ENCODE data around the gene IFIT1B.

Gene IFIT1B

GRCh38 chr10:89373916-89374711, 3.7 kb upstream of the IFIT1B start:
- H3K27ac ChIP-seq (ENCODE audit: low read depth, low read length): no peak overlapping the region

GRCh38 chr10:89374713-89375141, 3.1 kb upstream of the IFIT1B start:
- Histone ChIP-seq H3K4me1 (ENCODE audit: control insufficient read depth, low read length) (no peaks in the 10 kb centered on the region), H3F3A (ENCODE audit: control insufficient read depth, insufficient read depth) (no peaks in the 10 kb centered on the region), H3K4me2 (ENCODE audit: low read length) (no peak overlapping the region), H3K27ac (ENCODE audit: low read depth, low read length) (no peak overlapping the region), H3K27me3 (ENCODE audit: control insufficient read depth, low read length) (no peaks in the 10 kb centered on the region), H3K4me3 (ENCODE audit: low read length) (no peak overlapping the region), H3K9me2 (replicated peaks; ENCODE audit: control insufficient read depth, low read length) (no peaks in the 10 kb centered on the region), H3K79me2 (ENCODE audit: control insufficient read depth, low read length) (no peaks in the 10 kb centered on the region), H4K20me1 (ENCODE audit: control insufficient read depth, insufficient read depth, low read depth, low read length) (no peaks in the 10 kb centered on the region), H3K9me3 (ENCODE audit: control insufficient read depth, insufficient read depth, low read length) (no peaks in the 10 kb centered on the region), H3K36me3 (ENCODE audit: control insufficient read depth, low read length) (no peaks in the 10 kb centered on the region)
- no peak for TF ChIP-seq CTCF (IDR thresholded peaks at IDR 0.05; ENCODE audit: low read depth, low read length, poor library complexity, severe bottlenecking)
- TF ChIP-seq EZH2phosphoT487 (IDR thresholded peaks at IDR 0.05; ENCODE audit: borderline replicate concordance, low read length): no peak

More at GRCh38 chr10:89373916-89374711, 3.7 kb upstream of the IFIT1B start:
- Histone ChIP-seq H3K36me3 (ENCODE audit: control insufficient read depth, low read length) (no peaks in the 10 kb centered on the region), H3K79me2 (ENCODE audit: control insufficient read depth, low read length) (no peaks in the 10 kb centered on the region), H4K20me1 (ENCODE audit: control insufficient read depth, insufficient read depth, low read depth, low read length) (no peaks in the 10 kb centered on the region), H3K4me1 (ENCODE audit: control insufficient read depth, low read length) (no peaks in the 10 kb centered on the region), H3K9me2 (replicated peaks; ENCODE audit: control insufficient read depth, low read length) (no peaks in the 10 kb centered on the region), H3K9me3 (ENCODE audit: control insufficient read depth, insufficient read depth, low read length) (no peaks in the 10 kb centered on the region), H3K4me3 (ENCODE audit: low read length) (no peak overlapping the region), H3K4me2 (ENCODE audit: low read length) (no peak overlapping the region), H3K27me3 (ENCODE audit: control insufficient read depth, low read length) (no peaks in the 10 kb centered on the region), H3F3A (ENCODE audit: control insufficient read depth, insufficient read depth) (no peaks in the 10 kb centered on the region)
- TF ChIP-seq CTCF (IDR thresholded peaks at IDR 0.05; ENCODE audit: low read depth, low read length, poor library complexity, severe bottlenecking): no peak

GRCh38 chr10:89379103-89379502, 1.2 kb downstream of the IFIT1B start:
- no peaks in the 10 kb centered on the region for H3K27me3 ChIP-seq (ENCODE audit: control insufficient read depth, low read length)
- H4K20me1 ChIP-seq (ENCODE audit: control insufficient read depth, insufficient read depth, low read depth, low read length): no peaks in the 10 kb centered on the region
- H3K4me1 ChIP-seq (ENCODE audit: control insufficient read depth, low read length): no peaks in the 10 kb centered on the region
- H3K27ac ChIP-seq (ENCODE audit: low read depth, low read length): no peak overlapping the region
- no peaks in the 10 kb centered on the region for H3F3A ChIP-seq (ENCODE audit: control insufficient read depth, insufficient read depth)
- no peak overlapping the region for H3K4me3 ChIP-seq (ENCODE audit: low read length)
- no peaks in the 10 kb centered on the region for H3K79me2 ChIP-seq (ENCODE audit: control insufficient read depth, low read length)
- TF ChIP-seq EZH2phosphoT487 (IDR thresholded peaks at IDR 0.05; ENCODE audit: borderline replicate concordance, low read length) (no peak), CTCF (IDR thresholded peaks at IDR 0.05; ENCODE audit: low read depth, low read length, poor library complexity, severe bottlenecking) (no peak)
- no peaks in the 10 kb centered on the region for H3K9me3 ChIP-seq (ENCODE audit: control insufficient read depth, insufficient read depth, low read length)
- H3K9me2 ChIP-seq (replicated peaks; ENCODE audit: control insufficient read depth, low read length): no peaks in the 10 kb centered on the region
- H3K36me3 ChIP-seq (ENCODE audit: control insufficient read depth, low read length): no peaks in the 10 kb centered on the region
- no peak overlapping the region for H3K4me2 ChIP-seq (ENCODE audit: low read length)

Measured in DOHH2 (cell line).